Activated naive CD8-positive, alpha-beta T cell treated with anti-CD3 and anti-CD28 coated beads, Interleukin-2, amount 50 U/mL, for 16 hours (primary cell): ENCODE data around the gene DPY30.
A peak's percentile ranks its signal among the peaks of the same experiment; 100 is the strongest.
"Not testable (repeated sequence)": the region's sequence is repeated elsewhere in the genome, so short reads cannot be mapped to it uniquely, and the experiment has no call there.

Experiments
- DNase-seq: peaks from one replicate; pipeline ENCODE4 v3.0.0-alpha.2; 2020; ENCODE audit warnings: low read depth, low spot score

DPY30 gene

GRCh38 chr2:32039447-32040219, at the start of gene DPY30:
Gene DPY30, minus strand, starts transcription at chr2:32039805. Its CDS starts 349 bp downstream, at chr2:32039456.
- peak; percentile 76 for DNase-seq

- no peak for DNase-seq
Measured at GRCh38 chr2:32074134-32074506, 34.5 kb upstream of the DPY30 start.

GRCh38 chr2:32067549-32067948, 27.9 kb upstream of the DPY30 start:
- no peak for DNase-seq

- DNase-seq, result no peak
Measured at GRCh38 chr2:32064713-32065112, 25.1 kb upstream of the DPY30 start.

GRCh38 chr2:32064021-32064601, 24.5 kb upstream of the DPY30 start:
- DNase-seq, result no peak

- peak; percentile 96 for DNase-seq
Measured at GRCh38 chr2:32063310-32064020, 23.9 kb upstream of the DPY30 start, which contains the start of gene SPAST. Gene SPAST, plus strand, starts transcription at chr2:32063556. Its CDS starts 276 bp downstream, at chr2:32063832.

GRCh38 chr2:32061973-32062861, 22.6 kb upstream of the DPY30 start:
- no peak for DNase-seq

GRCh38 chr2:32061430-32061829, 21.8 kb upstream of the DPY30 start:
- no peak for DNase-seq

- no peak for DNase-seq
Measured at GRCh38 chr2:32060266-32060665, 20.7 kb upstream of the DPY30 start.

- no peak for DNase-seq
Measured at GRCh38 chr2:32058130-32058529, 18.5 kb upstream of the DPY30 start.

GRCh38 chr2:32054583-32054982, 15.0 kb upstream of the DPY30 start:
- DNase-seq, result not testable (repeated sequence)

GRCh38 chr2:32051836-32052439, 12.3 kb upstream of the DPY30 start:
- no peak for DNase-seq

- no peak for DNase-seq
Measured at GRCh38 chr2:32043561-32043960, 4.0 kb upstream of the DPY30 start.

- DNase-seq, result not testable (repeated sequence)
Measured at GRCh38 chr2:32034198-32034887, 5.3 kb downstream of the DPY30 start.

- DNase-seq, result not testable (repeated sequence)
Measured at GRCh38 chr2:32018789-32019482, 20.7 kb downstream of the DPY30 start.

- no peak for DNase-seq
Measured at GRCh38 chr2:32012872-32013271, 26.7 kb downstream of the DPY30 start.

- no peak for DNase-seq
Measured at GRCh38 chr2:32011485-32011960, 28.1 kb downstream of the DPY30 start.

GRCh38 chr2:32010670-32011484, 28.7 kb downstream of the DPY30 start, which contains the start of gene MEMO1:
Gene MEMO1, minus strand, starts transcription at chr2:32011008. Its CDS starts 761 bp downstream, at chr2:32010247.
- DNase-seq, result peak; percentile 87

GRCh38 chr2:32010280-32010669, 29.3 kb downstream of the DPY30 start:
- DNase-seq, result peak; percentile 5
